ENCODE results near the gene IER5. TPM values are rescaled to one million over a fixed set of nuclear protein-coding genes. Genes with fewer than 3 reads are reported as not detected.

IER5 gene
- total and polyA plus RNA-seq, 9 of the 15 experiments (the other 6 are each of a cell fraction or from before 2014, with no cell fraction given): 2.4 to 32.1 (median 12.0) TPM

GRCh38 chr1:181040284-181040865 lies 48.1 kb upstream of the IER5 start:
- H3K4me1 ChIP-seq (replicated peaks in 1 of 2; ENCODE audit: control insufficient read depth in 2 of 2, insufficient read depth in 2 of 2, low read length in 2 of 2): peaks cover 0 to 30% of the 10 kb centered on the region in 2 experiments; a peak in 4 of 5 replicates
- H3K36me3 ChIP-seq (ENCODE audit: control insufficient read depth, insufficient read depth, low read length): peaks cover 6% of the 10 kb centered on the region; the same call in 1 of the 3 replicates
- ATAC-seq (no peak), FAIRE-seq (no peak), DNase-seq (ENCODE audit: extremely low read depth in 1 of 4, low spot score in 3 of 4) (no peak)
- BruUV-seq (replicated peaks): no TSS peak
- H3K27me3 ChIP-seq (ENCODE audit: control insufficient read depth in 2 of 2, insufficient read depth in 2 of 2, low read length in 2 of 2): no peaks in the 10 kb centered on the region
- ChIA-PET CTCF (ENCODE audit: low intra/inter-chr PET ratio) (no interaction called here), POLR2A (interaction anchor here (0.6 to 1.0 kb wide), 2 partner anchors 22 to 158 kb away, joined by 3 read pairs; no protein-coding TSS in a partner anchor)
- H3K9ac ChIP-seq (ENCODE audit: insufficient read depth in 1 of 2, low read depth in 2 of 2, low read length in 2 of 2): no peak overlapping the region
- intact Hi-C loops (cut with micrococcal nuclease) (no loop called here), in situ Hi-C loops (cut with MboI) (no loop called here)
- H3K4me2 ChIP-seq (ENCODE audit: insufficient read depth, low read length): no peak overlapping the region
- H3K9me3 ChIP-seq (replicated peaks; ENCODE audit: control insufficient read depth, insufficient read depth, low read depth, low read length): no peaks in the 10 kb centered on the region
- TF ChIP-seq PKNOX1 (IDR thresholded peaks at IDR 0.05): peak; percentile 52; the same call in 1 of the 2 replicates
- TF ChIP-seq, protein P1, sequence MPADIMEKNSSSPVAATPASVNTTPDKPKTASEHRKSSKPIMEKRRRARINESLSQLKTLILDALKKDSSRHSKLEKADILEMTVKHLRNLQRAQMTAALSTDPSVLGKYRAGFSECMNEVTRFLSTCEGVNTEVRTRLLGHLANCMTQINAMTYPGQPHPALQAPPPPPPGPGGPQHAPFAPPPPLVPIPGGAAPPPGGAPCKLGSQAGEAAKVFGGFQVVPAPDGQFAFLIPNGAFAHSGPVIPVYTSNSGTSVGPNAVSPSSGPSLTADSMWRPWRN (IDR thresholded peaks at IDR 0.05; ENCODE audit: low read depth): no peak
- no peak overlapping the region for H2AFZ ChIP-seq (ENCODE audit: low read depth, low read length)
- 0 out of 3 replicates have a peak, but pooled peaks cover 4% of the 10 kb centered on the region for H3K79me2 ChIP-seq (ENCODE audit: control insufficient read depth, insufficient read depth, low read length)
- WGBS (ENCODE audit: insufficient coverage, low coverage, missing lambda C conversion rate): 61% methylated on average over 3 of the region's 3 CpGs
- H4K20me1 ChIP-seq (replicated peaks; ENCODE audit: control insufficient read depth, insufficient read depth, low read length): no peaks in the 10 kb centered on the region
- no peak overlapping the region for H3K4me3 ChIP-seq
- H3K27ac ChIP-seq (ENCODE audit: extremely low read depth, low read depth, low read length): no peak overlapping the region
- H3K9me1 ChIP-seq (ENCODE audit: control insufficient read depth, insufficient read depth, low read length): no peaks in the 10 kb centered on the region
